Activated naive CD4-positive, alpha-beta T cell treated with anti-CD3 and anti-CD28 coated beads, Interleukin-2, amount 50 U/mL, for 72 hours (primary cell): Measurements from ENCODE around the gene CABLES1. TPM values are rescaled to one million over a fixed set of nuclear protein-coding genes. Genes with fewer than 3 reads are reported as not detected.
"Not testable (repeated sequence)": the region's sequence is repeated elsewhere in the genome, so short reads cannot be mapped to it uniquely, and the experiment has no call there.

Experiments
- ATAC-seq, 2 donors: fragments of 150-1000 bp; cut with Tn5 transposase; 2 replicates each; pipeline ENCODE4 v1.10.0; 2021; ENCODE audit warnings: mild to moderate bottlenecking in 2 of 2, moderate library complexity in 2 of 2
- DNase-seq, 2 donors: peaks; one replicate each; pipeline ENCODE4 v3.0.0; 2021 to 2022; ENCODE audit warnings: low spot score in 2 of 2
- H3K27ac Mint-ChIP-seq, 2 donors: one replicate each; pipeline ENCODE4 v1.8.0; 2022; ENCODE audit warnings: mild to moderate bottlenecking in 2 of 2, mixed read lengths in 2 of 2
- H3K36me3 Mint-ChIP-seq, 2 donors: one replicate each; pipeline ENCODE4 v1.8.0; 2022; ENCODE audit warnings: mixed read lengths in 2 of 2
- H3K9me3 Mint-ChIP-seq, 2 donors: one replicate each; pipeline ENCODE4 v1.8.0; 2022; ENCODE audit warnings: mixed read lengths in 2 of 2
- total RNA-seq, 2 donors: library from RNA; stranded (reverse); gene quantifications; one replicate each; pipeline ENCODE4 v1.2.3, GENCODE V29; 2022

Gene CABLES1
- total RNA-seq, 2 donors from 2014 or later: 5.6 to 6.5 TPM

DNA sequence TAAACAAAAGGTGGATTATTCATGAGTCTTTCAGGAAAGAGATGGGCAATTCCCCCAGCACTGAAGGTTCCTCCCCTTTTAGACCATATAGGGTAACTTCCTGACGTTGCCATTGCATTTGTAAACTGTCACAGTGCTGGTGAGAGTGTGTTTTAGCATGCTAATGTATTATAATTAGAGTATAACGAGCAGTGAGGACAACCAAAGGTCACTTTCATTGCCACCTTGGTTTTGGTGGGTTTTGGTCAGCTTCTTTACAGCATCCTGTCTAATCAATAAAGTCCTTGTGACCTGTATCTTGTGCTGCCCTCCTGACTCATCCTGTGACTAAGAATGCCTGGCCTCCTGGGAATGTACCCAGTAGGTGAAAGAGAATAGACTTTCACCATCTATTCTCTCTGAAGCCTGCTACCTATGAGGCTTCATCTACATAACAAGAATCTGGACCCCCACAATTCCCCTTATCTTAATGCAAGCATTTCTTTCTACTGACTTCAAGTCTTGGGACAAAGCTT, 148.7 kb downstream of the CABLES1 start:
- ATAC-seq (peak; percentile 91 to 93), DNase-seq (peak; percentile 11 to 75)
- no peaks in the 10 kb centered on the region for H3K9me3 Mint-ChIP-seq
- peak overlapping the region; percentile 90 for H3K27ac Mint-ChIP-seq
- H3K36me3 Mint-ChIP-seq: no peaks in the 10 kb centered on the region

DNA sequence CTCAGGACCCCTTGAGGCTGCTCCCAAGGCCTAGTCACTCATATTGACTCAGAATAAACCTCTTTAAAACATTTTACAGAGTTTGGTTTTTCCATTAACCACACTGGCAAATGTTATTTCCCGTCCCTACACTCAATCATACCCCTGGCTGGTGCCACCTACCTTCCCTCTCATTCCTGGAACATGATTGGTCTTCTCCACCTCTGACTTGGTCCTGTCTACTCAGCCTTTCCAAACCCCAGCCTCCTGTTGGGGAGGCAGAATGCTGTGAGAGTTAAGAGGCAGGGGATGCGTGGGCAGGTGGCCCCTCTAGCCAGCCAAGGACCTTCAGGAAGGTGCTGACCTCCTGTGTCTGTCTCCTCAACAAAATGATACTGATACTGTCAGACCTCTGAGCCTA, 149.3 kb downstream of the CABLES1 start:
- Mint-ChIP-seq H3K9me3 (no peaks in the 10 kb centered on the region), H3K27ac (peak overlapping the region; percentile 90), H3K36me3 (no peaks in the 10 kb centered on the region)
- peak; percentile 47 to 69 for ATAC-seq
- peak in 1 of 2 donors; percentile 61 for DNase-seq

DNA sequence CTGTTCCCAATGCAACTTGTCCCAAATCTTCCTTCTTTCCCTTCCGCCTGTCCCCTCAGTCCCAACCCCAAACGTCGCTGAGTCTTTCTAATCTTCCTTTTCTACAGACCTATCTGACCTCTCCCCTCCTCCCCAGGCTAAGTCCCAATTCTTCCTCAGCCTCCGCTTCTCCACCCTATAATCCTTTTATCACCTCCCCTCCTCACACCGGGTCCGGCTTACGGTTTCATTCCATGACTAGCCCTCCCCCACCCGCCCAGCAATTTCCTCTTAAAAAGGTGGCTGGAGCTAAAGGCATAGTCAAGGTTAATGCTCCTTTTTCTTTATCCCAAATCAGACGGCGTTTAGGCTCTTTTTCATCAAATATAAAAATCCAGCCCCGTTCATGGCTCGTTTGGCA, 150.3 kb downstream of the CABLES1 start:
- H3K36me3 Mint-ChIP-seq, DNase-seq, H3K9me3 Mint-ChIP-seq, ATAC-seq: not testable (repeated sequence)
- H3K27ac Mint-ChIP-seq: peak overlapping the region in 1 of 2 donors; percentile 90

DNA sequence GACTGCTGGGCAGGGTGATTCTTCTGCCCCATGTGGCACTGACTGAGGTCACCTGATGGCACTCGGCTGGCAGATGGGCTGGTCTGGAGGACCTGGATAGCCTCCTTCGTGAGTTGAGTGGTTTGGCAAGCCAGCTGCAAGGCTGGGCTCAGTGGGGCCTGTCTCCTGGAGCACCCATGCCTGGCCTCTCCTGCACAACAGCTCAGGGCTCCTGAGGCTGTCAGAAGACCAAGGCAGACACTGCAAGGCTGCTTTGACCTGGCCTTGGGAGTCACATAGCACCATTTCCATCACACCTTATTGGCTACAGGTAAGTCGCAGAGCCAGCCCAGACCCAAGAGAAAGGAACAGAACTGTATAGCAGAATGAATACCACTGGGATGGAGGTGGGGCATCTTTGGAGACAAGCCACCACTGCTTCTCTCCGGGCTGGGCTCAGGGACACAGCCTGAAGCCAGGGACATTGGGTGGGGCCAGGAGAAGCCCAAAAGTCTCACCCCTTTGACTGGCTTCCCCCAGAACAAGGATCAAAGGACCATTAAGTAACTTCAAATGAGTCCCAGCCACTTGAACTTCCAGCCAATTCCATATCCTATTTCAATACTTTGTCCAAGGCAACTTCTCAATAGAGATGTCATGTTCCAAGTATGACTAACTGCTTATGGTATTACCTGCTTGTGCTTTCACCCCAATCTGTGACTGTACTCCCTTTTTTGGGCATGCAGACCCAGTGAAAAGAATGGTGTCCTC, 156.3 kb downstream of the CABLES1 start:
- ATAC-seq (peak in 1 of 2 donors; percentile 51), DNase-seq (no peak)
- no peaks in the 10 kb centered on the region for H3K36me3 Mint-ChIP-seq
- no peak overlapping the region for H3K27ac Mint-ChIP-seq
- H3K9me3 Mint-ChIP-seq: no peaks in the 10 kb centered on the region

DNA sequence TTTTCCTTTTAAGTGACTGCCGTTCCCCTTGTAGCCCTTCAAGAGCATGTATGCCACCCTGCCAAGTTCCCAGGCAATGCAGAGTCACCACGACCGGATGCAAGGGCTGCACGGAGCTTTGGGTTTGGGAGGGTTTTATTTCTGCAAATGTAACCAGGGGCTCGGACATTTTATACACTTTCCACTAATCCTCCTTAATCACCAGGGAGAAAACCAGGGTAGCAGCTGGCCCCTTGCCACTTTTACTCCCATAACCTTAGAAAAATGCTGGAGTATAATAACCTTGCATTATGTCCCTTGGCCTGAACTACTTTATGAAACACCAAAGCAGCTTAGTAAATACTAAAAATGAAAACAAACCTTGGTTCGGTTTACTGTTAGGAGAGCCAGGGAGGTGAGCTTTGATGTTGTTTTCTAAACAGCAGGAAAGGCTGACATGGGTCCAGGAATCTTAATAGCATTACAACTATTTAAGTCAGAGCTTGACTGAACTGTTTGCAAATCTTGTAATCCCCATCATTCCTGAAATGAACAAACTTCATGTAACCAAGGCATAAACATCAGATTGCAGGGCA, 165.0 kb downstream of the CABLES1 start:
- DNase-seq (no peak), ATAC-seq (no peak)
- Mint-ChIP-seq H3K27ac (no peak overlapping the region), H3K36me3 (no peaks in the 10 kb centered on the region), H3K9me3 (no peaks in the 10 kb centered on the region)

DNA sequence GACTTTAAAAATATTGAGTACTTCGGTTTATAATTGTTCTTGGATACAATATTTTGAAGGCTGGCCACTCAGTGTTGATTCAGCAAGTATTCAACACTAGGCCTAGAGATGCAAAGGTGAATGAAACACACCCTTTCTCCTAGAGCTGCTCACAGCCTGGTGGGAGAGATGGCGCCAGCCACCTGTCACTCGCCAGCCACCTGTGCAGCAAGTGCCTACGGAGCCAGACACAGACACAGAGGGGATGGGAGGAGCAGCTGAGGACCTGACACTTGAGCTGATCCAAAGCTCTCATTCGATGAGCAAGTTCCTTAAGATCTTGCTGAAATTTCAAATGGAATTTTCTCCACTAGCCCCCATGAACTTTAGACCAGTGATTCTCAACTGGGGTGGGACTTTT, 166.7 kb downstream of the CABLES1 start:
- H3K9me3 Mint-ChIP-seq: no peaks in the 10 kb centered on the region
- H3K36me3 Mint-ChIP-seq: no peaks in the 10 kb centered on the region
- ATAC-seq (no peak), DNase-seq (no peak)
- no peak overlapping the region for H3K27ac Mint-ChIP-seq

DNA sequence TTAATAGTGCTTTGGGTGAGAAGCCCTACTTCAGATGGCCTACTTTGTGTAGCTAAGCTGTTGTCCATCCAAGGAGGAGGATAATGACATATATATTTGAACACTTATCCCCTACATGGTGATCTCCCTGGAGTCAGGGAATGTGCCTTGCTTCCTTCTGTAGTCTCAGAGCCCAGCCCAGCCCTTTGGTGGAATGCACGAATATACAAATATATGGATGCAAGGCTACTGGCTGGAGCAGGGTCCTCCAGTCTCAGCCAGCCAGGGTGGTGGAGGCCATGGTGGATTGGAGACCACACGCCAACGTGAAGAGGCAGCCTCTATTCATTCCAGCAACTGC, 167.2 kb downstream of the CABLES1 start:
- ATAC-seq (no peak), DNase-seq (no peak)
- peaks cover 0 to 4% of the 10 kb centered on the region in 2 donors for H3K36me3 Mint-ChIP-seq
- peak overlapping the region in 1 of 2 donors; percentile 29 for H3K27ac Mint-ChIP-seq
- no peaks in the 10 kb centered on the region for H3K9me3 Mint-ChIP-seq

DNA sequence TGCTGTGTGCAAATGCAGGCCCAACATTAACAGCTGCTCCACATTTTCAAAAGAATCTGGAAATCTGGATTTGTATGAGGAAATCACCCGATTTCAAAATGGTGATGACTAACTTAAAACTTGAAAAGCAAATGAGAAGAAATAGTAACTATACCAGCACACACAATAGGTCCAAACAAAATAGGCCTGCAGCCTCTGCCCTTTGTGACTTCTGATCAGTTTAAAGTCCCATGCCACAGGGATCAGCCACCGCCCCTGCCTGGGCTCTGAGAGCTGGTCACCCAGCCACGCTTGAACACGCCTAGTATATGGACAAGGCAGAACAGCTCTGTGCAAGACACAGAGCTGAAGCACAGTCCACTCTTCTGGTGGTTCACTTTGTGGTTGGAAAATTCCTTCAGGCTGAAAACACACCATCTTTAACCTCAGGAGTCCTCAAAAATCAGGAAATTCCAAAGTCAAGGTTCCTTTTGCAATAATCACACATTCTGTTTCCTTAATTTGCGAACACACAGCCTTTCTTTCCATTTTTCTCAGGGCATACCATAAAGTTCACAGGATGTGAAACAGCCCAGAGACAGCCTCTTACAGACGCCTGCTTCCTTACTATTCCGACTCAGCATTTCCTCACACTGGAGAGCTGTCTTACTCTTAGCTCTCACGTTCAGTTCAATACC, 167.7 kb downstream of the CABLES1 start:
- Mint-ChIP-seq H3K27ac (peak overlapping the region in 1 of 2 donors; percentile 29), H3K9me3 (no peaks in the 10 kb centered on the region), H3K36me3 (peaks cover 0 to 6% of the 10 kb centered on the region in 2 donors)
- DNase-seq: no peak
- ATAC-seq: no peak

DNA sequence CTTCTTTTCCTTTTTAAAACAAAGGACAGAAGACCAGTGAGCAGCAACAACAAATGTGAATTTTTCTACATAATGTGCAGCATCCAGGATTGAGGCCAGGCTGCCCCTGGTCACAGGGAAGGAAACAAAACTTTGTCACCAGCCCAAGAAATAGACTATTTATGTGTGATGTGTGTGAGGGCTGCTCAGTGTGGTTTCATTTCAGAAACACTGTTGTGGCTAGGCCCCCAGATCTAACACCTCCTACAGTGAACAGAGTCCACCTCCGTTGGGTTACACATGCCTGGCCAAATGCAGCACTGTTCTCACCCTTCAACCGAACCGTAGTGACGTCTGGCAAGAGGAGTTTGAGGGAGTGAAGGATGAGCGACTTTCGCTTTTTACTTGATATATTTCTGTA, 171.5 kb downstream of the CABLES1 start:
- ATAC-seq (peak in 1 of 2 donors; percentile 30), DNase-seq (no peak)
- H3K9me3 Mint-ChIP-seq: no peaks in the 10 kb centered on the region
- no peak overlapping the region for H3K27ac Mint-ChIP-seq
- H3K36me3 Mint-ChIP-seq: peaks cover 0 to 6% of the 10 kb centered on the region in 2 donors

DNA sequence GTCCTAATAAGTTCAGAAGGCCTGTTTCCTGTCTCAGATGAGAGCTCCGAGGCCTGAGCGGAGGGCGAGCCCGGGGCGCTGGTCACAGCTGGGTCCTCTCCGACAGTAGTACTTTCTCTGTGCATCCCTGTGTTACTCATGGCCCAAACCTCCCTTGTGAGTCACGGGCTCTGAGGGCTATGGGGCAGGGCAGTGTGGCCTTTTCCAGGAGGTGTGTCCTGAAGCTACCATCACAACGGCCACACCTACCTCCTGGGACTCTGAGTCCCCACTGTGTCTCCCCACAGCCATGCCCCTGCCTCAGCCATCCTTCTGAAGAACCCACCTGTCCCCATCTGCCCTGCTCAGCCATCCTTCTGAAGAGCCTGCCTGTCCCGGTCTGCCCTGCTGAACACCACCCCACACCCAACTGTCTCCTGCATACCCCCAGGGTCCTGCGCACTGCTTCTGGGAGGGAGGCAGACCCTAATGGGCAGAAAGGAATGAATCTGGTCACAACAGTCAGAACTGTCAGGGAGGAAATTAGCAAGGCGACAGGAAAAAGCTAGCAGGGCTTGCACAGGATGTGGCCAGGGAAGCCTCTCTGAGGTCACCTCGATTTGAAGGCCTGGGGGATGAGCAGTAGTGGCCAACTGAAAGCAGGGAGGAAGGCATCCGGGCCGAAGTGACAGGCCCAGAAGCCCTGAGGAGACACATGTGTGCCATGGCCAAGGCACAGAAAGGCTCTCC, 172.4 kb downstream of the CABLES1 start:
- Mint-ChIP-seq H3K36me3 (peaks cover 6 to 7% of the 10 kb centered on the region in 2 donors), H3K9me3 (no peaks in the 10 kb centered on the region), H3K27ac (peak overlapping the region; percentile 69 to 88)
- DNase-seq (peak in 1 of 2 donors; percentile 68), ATAC-seq (peak; percentile 50 to 84)

Other genes starting within 250 kb of the CABLES1 start
- gene RBBP8, start 202.2 kb upstream of the CABLES1 start, total RNA-seq: 10 to 100 TPM; 51.2 to 72.5 TPM